ENCODE data around the gene P2RY11. TPM values are rescaled to one million over a fixed set of nuclear protein-coding genes. Genes with fewer than 3 reads are reported as not detected.

P2RY11 gene
- total and polyA plus RNA-seq, 4 donors = 0.68 to 5.3 (median 3.7) TPM

DNA sequence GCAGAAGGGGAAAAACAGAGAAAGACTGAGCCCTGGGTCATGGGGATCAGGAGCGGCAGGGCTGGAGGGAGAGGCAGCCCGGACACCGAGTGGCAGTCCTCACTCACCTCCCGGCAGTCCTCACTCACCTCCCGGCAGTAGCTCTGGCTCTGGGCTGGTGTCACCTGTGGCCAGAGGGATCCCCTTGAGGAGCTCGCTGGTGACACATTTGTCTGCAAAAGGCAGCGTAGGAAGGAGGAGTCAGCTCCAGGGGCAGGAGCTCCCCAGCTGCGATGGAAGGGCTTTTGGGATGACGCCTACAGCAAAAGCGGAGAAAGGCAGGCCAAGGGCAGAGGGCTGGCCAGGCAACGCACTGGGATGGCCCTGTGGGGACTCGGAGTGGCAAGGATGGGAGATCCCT, 7.5 kb downstream of the P2RY11 start:
- TF ChIP-seq, protein P1, sequence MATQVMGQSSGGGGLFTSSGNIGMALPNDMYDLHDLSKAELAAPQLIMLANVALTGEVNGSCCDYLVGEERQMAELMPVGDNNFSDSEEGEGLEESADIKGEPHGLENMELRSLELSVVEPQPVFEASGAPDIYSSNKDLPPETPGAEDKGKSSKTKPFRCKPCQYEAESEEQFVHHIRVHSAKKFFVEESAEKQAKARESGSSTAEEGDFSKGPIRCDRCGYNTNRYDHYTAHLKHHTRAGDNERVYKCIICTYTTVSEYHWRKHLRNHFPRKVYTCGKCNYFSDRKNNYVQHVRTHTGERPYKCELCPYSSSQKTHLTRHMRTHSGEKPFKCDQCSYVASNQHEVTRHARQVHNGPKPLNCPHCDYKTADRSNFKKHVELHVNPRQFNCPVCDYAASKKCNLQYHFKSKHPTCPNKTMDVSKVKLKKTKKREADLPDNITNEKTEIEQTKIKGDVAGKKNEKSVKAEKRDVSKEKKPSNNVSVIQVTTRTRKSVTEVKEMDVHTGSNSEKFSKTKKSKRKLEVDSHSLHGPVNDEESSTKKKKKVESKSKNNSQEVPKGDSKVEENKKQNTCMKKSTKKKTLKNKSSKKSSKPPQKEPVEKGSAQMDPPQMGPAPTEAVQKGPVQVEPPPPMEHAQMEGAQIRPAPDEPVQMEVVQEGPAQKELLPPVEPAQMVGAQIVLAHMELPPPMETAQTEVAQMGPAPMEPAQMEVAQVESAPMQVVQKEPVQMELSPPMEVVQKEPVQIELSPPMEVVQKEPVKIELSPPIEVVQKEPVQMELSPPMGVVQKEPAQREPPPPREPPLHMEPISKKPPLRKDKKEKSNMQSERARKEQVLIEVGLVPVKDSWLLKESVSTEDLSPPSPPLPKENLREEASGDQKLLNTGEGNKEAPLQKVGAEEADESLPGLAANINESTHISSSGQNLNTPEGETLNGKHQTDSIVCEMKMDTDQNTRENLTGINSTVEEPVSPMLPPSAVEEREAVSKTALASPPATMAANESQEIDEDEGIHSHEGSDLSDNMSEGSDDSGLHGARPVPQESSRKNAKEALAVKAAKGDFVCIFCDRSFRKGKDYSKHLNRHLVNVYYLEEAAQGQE (IDR thresholded peaks at IDR 0.05) = no peak
- TF ChIP-seq, protein P2, sequence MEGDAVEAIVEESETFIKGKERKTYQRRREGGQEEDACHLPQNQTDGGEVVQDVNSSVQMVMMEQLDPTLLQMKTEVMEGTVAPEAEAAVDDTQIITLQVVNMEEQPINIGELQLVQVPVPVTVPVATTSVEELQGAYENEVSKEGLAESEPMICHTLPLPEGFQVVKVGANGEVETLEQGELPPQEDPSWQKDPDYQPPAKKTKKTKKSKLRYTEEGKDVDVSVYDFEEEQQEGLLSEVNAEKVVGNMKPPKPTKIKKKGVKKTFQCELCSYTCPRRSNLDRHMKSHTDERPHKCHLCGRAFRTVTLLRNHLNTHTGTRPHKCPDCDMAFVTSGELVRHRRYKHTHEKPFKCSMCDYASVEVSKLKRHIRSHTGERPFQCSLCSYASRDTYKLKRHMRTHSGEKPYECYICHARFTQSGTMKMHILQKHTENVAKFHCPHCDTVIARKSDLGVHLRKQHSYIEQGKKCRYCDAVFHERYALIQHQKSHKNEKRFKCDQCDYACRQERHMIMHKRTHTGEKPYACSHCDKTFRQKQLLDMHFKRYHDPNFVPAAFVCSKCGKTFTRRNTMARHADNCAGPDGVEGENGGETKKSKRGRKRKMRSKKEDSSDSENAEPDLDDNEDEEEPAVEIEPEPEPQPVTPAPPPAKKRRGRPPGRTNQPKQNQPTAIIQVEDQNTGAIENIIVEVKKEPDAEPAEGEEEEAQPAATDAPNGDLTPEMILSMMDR (IDR thresholded peaks at IDR 0.05; ENCODE audit: low read depth, low read length, missing input control) = no peak
- no peak for TF ChIP-seq HNF4A (conservative IDR thresholded peaks at IDR 0.05)
- TF ChIP-seq, protein P3, sequence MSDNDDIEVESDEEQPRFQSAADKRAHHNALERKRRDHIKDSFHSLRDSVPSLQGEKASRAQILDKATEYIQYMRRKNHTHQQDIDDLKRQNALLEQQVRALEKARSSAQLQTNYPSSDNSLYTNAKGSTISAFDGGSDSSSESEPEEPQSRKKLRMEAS (IDR thresholded peaks at IDR 0.05) = no peak
- TF ChIP-seq JUND (IDR thresholded peaks at IDR 0.05) = no peak
- no peak for TF ChIP-seq TAF1 (conservative IDR thresholded peaks at IDR 0.05)
- no peak for TF ChIP-seq FOXA2 (IDR thresholded peaks at IDR 0.05)
- TF ChIP-seq NR2F2 (IDR thresholded peaks at IDR 0.05) = no peak
- TF ChIP-seq GABPA (IDR thresholded peaks at IDR 0.05 in 1 of 2, conservative IDR thresholded peaks at IDR 0.05 in 1 of 2) = no peak
- no peak for TF ChIP-seq RAD21 (IDR thresholded peaks at IDR 0.05)
- no peak for TF ChIP-seq YY1 (IDR thresholded peaks at IDR 0.05)
- TF ChIP-seq, protein P4, sequence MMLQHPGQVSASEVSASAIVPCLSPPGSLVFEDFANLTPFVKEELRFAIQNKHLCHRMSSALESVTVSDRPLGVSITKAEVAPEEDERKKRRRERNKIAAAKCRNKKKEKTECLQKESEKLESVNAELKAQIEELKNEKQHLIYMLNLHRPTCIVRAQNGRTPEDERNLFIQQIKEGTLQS (IDR thresholded peaks at IDR 0.05) = no peak
- Histone ChIP-seq H3K27me3 (ENCODE audit: control insufficient read depth in 4 of 4, insufficient read depth in 4 of 4, low read length in 3 of 4) (no peaks in the 10 kb centered on the region), H3K9me3 (ENCODE audit: control insufficient read depth in 4 of 4, low read length in 3 of 4) (no peaks in the 10 kb centered on the region), H3K9ac (ENCODE audit: low read depth in 1 of 2, low read length in 2 of 2) (peak overlapping the region; percentile 71 to 95), H3K4me3 (ENCODE audit: low read depth in 1 of 3, low read length in 3 of 3) (peak overlapping the region; percentile 84 to 97 (median 94)), H3K27ac (ENCODE audit: low read depth in 1 of 2, low read length in 2 of 2) (peak overlapping the region in 1 of 2 donors; percentile 27), H3K4me1 (ENCODE audit: control insufficient read depth in 4 of 4, insufficient read depth in 4 of 4, low read length in 3 of 4) (peaks cover 4 to 15% (median 11%) of the 10 kb centered on the region in 4 donors), H3K36me3 (ENCODE audit: control insufficient read depth in 4 of 4, insufficient read depth in 3 of 4, low read depth in 1 of 4, low read length in 3 of 4) (peaks cover 7 to 37% (median 16%) of the 10 kb centered on the region in 4 donors)
- WGBS = 37% methylated on average over 12 of the region's 12 CpGs
- no peak for DNase-seq (ENCODE audit: low spot score)

DNA sequence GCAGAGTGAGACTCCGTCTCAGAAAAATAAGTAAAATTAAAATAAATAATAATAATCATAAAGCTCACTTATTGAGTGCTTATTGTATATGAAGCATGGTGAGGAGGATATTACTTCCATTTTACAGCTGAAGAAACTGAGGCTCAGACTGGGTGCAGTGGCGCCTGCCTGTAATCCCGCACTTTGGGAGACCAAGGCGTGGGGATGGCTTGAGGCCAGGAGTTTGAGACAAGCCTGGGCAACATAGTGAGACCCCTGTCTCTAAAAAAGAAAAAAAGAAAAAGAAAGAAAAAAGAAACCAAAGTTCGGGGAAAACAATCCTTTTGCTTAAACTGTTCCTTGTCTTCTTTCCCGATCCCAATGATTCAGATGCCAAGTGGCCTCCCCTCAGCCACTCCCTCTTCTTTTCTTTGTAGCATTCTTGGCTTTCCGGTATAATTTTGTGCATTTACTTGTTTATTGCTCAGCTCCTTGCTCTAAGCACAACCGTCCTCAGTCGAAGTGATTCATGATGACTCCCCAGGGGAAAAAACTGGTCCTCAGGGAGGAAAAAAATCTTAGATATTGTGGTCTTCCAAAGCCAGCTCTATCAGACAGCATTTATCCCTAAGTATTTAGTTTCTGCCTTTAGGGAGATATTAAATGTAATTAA, 9.2 kb downstream of the P2RY11 start:
- H3K27ac ChIP-seq (ENCODE audit: low read depth in 1 of 2, low read length in 2 of 2) = no peak overlapping the region

More for the DNA sequence above, 9.2 kb downstream of the P2RY11 start:
- no peak for DNase-seq (ENCODE audit: low spot score)
- Histone ChIP-seq H3K9ac (ENCODE audit: low read depth in 1 of 2, low read length in 2 of 2) (no peak overlapping the region), H3K9me3 (ENCODE audit: control insufficient read depth in 4 of 4, low read length in 3 of 4) (no peaks in the 10 kb centered on the region), H3K36me3 (ENCODE audit: control insufficient read depth in 4 of 4, insufficient read depth in 3 of 4, low read depth in 1 of 4, low read length in 3 of 4) (peaks cover 7 to 25% (median 10%) of the 10 kb centered on the region in 4 donors), H3K27me3 (ENCODE audit: control insufficient read depth in 4 of 4, insufficient read depth in 4 of 4, low read length in 3 of 4) (no peaks in the 10 kb centered on the region), H3K4me3 (ENCODE audit: low read depth in 1 of 3, low read length in 3 of 3) (no peak overlapping the region), H3K4me1 (ENCODE audit: control insufficient read depth in 4 of 4, insufficient read depth in 4 of 4, low read length in 3 of 4) (peaks cover 4 to 15% (median 11%) of the 10 kb centered on the region in 4 donors)
- TF ChIP-seq FOXA1 (IDR thresholded peaks at IDR 0.05) (no peak), SP1 (IDR thresholded peaks at IDR 0.05) (no peak), HNF4G (IDR thresholded peaks at IDR 0.05) (no peak)
- TF ChIP-seq, protein P3 (IDR thresholded peaks at IDR 0.05) = no peak
- 85% methylated on average over 9 of the region's 9 CpGs for WGBS

All from liver (tissue), 9 donors.